Suprapubic skin (tissue), 4 donors: ENCODE results near the gene ATP1B2. TPM values are rescaled to one million over a fixed set of nuclear protein-coding genes. Genes with fewer than 3 reads are reported as not detected.

Experiments used
- DNase-seq, 2 donors: peaks; one replicate each; pipeline ENCODE4 v3.0.0-alpha.2; 2019; ENCODE audit warnings: low spot score in 2 of 2
- H3K27ac ChIP-seq: fragments of 200-600 bp; sonication (generic); one replicate; pipeline ENCODE4 v1.5.1; 2019
- H3K27me3 ChIP-seq: fragments of 200-600 bp; sonication (generic); one replicate; pipeline ENCODE4 v1.5.1; 2019
- H3K36me3 ChIP-seq: fragments of 200-600 bp; sonication (generic); one replicate; pipeline ENCODE4 v1.5.1; 2019
- H3K4me1 ChIP-seq: fragments of 200-600 bp; sonication (generic); one replicate; pipeline ENCODE4 v1.5.1; 2019
- H3K4me3 ChIP-seq: fragments of 200-600 bp; sonication (generic); one replicate; pipeline ENCODE4 v1.5.1; 2019; ENCODE audit warnings: mild to moderate bottlenecking
- H3K9me3 ChIP-seq: fragments of 200-600 bp; sonication (generic); one replicate; pipeline ENCODE4 v1.5.1; 2019
- EP300 ChIP-seq: sonication (generic); formaldehyde crosslinking; IDR thresholded peaks from one replicate; pipeline ENCODE4 v1.6.1; 2017; ENCODE audit warnings: antibody characterized with exemption
- POLR2A ChIP-seq, 2 donors: fragments of 450-650 bp; IDR thresholded peaks; one replicate each; pipeline ENCODE4 v1.6.1; 2017; ENCODE audit warnings: antibody characterized with exemption in 2 of 2, mild to moderate bottlenecking in 2 of 2, moderate library complexity in 2 of 2
- POLR2AphosphoS5 ChIP-seq, 3 donors: sonication (generic); formaldehyde crosslinking; IDR thresholded peaks; one replicate each; pipeline ENCODE4 v1.6.1; 2017; ENCODE audit warnings: antibody characterized with exemption in 3 of 3
- WGBS: methylation state at CpG from one replicate; pipeline ENCODE4 v1.1.5; 2018; 5-methylcytosine and 5-hydroxymethylcytosine counted together
- total RNA-seq, 4 donors: library from RNA; depleted of rRNA; stranded (reverse); fragments of >200 nt; gene quantifications; one replicate each; pipeline ENCODE4 v1.1.0, GENCODE V29; 2016
- TF ChIP-seq, protein P1 (sequence below), 2 donors: fragments of 200-600 bp in 1 of 2; fragments of 450-650 bp in 1 of 2; sonication (generic) in 1 of 2; IDR thresholded peaks; one replicate each; pipeline ENCODE4 v1.5.1; 2016 to 2019; ENCODE audit warnings: antibody characterized with exemption in 2 of 2, mild to moderate bottlenecking in 1 of 2, moderate library complexity in 1 of 2

Gene ATP1B2
- total RNA-seq, 4 donors from 2014 or later = 0.49 to 4.2 (median 0.74) TPM

DNA sequence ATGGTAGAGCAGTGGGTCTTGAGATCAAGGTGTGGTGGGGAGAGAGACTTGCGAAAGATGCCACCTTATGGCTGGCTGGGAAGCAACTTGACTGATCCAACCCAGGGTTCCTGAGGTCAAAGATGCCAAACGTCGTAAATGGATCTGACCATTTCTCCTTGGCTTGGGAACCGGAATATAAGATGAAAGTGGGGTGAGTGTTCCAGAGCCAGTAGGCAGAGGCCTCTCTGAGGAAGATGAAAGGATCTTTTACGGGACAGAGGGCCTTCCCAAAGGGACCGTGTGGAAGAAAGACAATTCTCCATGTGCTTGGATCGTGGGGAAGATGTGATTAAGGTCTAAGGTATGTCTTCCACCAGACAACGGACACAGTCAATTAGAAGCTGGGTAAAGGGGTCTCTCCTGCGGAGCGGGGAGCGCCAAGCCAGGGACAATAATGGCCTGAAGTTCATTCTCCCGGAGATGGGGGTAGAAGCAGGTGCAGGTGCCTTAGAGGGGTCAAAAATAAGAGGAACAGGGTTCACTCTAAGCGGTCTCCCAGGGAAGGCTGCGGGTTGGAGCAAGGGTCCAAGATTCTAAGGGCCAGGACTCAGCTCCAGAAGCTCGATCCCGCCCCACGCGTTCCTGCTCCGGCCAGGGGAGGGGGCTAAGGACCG lies 36.8 kb upstream of the ATP1B2 start:
- Histone ChIP-seq H3K4me1 (peaks cover 49% of the 10 kb centered on the region), H3K9me3 (no peaks in the 10 kb centered on the region), H3K27ac (peak overlapping the region; percentile 94), H3K4me3 (peak overlapping the region; percentile 83), H3K27me3 (no peaks in the 10 kb centered on the region), H3K36me3 (peaks cover 11% of the 10 kb centered on the region)
- no peak for DNase-seq
- 5% methylated on average over 19 of the region's 20 CpGs for WGBS
- TF ChIP-seq POLR2AphosphoS5 (IDR thresholded peaks at IDR 0.05) = no peak
- TF ChIP-seq, protein P1, sequence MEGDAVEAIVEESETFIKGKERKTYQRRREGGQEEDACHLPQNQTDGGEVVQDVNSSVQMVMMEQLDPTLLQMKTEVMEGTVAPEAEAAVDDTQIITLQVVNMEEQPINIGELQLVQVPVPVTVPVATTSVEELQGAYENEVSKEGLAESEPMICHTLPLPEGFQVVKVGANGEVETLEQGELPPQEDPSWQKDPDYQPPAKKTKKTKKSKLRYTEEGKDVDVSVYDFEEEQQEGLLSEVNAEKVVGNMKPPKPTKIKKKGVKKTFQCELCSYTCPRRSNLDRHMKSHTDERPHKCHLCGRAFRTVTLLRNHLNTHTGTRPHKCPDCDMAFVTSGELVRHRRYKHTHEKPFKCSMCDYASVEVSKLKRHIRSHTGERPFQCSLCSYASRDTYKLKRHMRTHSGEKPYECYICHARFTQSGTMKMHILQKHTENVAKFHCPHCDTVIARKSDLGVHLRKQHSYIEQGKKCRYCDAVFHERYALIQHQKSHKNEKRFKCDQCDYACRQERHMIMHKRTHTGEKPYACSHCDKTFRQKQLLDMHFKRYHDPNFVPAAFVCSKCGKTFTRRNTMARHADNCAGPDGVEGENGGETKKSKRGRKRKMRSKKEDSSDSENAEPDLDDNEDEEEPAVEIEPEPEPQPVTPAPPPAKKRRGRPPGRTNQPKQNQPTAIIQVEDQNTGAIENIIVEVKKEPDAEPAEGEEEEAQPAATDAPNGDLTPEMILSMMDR (IDR thresholded peaks at IDR 0.05) = no peak
- TF ChIP-seq EP300 = no peak
- no peak for TF ChIP-seq POLR2A (IDR thresholded peaks at IDR 0.05)

- peaks cover 44% of the 10 kb centered on the region for H3K4me1 ChIP-seq
- peak in 1 of 2 donors; percentile 70 for TF ChIP-seq POLR2A (IDR thresholded peaks at IDR 0.05)
- no peak for TF ChIP-seq POLR2AphosphoS5 (IDR thresholded peaks at IDR 0.05)
- TF ChIP-seq, protein P1 (IDR thresholded peaks at IDR 0.05) = peak; percentile 54 to 81
- peaks cover 11% of the 10 kb centered on the region for H3K36me3 ChIP-seq
- DNase-seq = peak; percentile 100
- H3K27ac ChIP-seq = peak within 1 kb of the TSS; percentile 94
- no peaks in the 10 kb centered on the region for H3K27me3 ChIP-seq
- peak within 1 kb of the TSS; percentile 83 for H3K4me3 ChIP-seq
- H3K9me3 ChIP-seq = no peaks in the 10 kb centered on the region
- under 1% methylated on average over 36 of the region's 93 CpGs for WGBS
Observed at GRCh38 chr17:7614425-7615264, 36.1 kb upstream of the ATP1B2 start, which contains the start of gene FXR2. FXR2 (minus strand) TSS chr17:7614897; CDS start chr17:7614532, 365 bp downstream.

GRCh38 chr17:7615265-7615747 lies 35.4 kb upstream of the ATP1B2 start:
- WGBS = 2% methylated on average over 28 of the region's 28 CpGs
- Histone ChIP-seq H3K27ac (peak overlapping the region; percentile 94), H3K36me3 (peaks cover 10% of the 10 kb centered on the region), H3K27me3 (no peaks in the 10 kb centered on the region), H3K9me3 (no peaks in the 10 kb centered on the region), H3K4me3 (peak overlapping the region; percentile 83), H3K4me1 (peaks cover 40% of the 10 kb centered on the region)
- TF ChIP-seq EP300 (no peak), POLR2A (IDR thresholded peaks at IDR 0.05) (no peak), POLR2AphosphoS5 (IDR thresholded peaks at IDR 0.05) (no peak)
- TF ChIP-seq, protein P1 (IDR thresholded peaks at IDR 0.05) = no peak
- no peak for DNase-seq

GRCh38 chr17:7618608-7619007 lies 32.1 kb upstream of the ATP1B2 start:
- TF ChIP-seq, protein P1 (IDR thresholded peaks at IDR 0.05) = no peak
- TF ChIP-seq EP300 (no peak), POLR2AphosphoS5 (IDR thresholded peaks at IDR 0.05) (no peak), POLR2A (IDR thresholded peaks at IDR 0.05) (no peak)
- DNase-seq = no peak
- Histone ChIP-seq H3K4me3 (no peak overlapping the region), H3K27me3 (no peaks in the 10 kb centered on the region), H3K9me3 (no peaks in the 10 kb centered on the region), H3K4me1 (peaks cover 10% of the 10 kb centered on the region), H3K36me3 (no peaks in the 10 kb centered on the region), H3K27ac (no peak overlapping the region)
- 88% methylated on average over 5 of the region's 5 CpGs for WGBS

DNA sequence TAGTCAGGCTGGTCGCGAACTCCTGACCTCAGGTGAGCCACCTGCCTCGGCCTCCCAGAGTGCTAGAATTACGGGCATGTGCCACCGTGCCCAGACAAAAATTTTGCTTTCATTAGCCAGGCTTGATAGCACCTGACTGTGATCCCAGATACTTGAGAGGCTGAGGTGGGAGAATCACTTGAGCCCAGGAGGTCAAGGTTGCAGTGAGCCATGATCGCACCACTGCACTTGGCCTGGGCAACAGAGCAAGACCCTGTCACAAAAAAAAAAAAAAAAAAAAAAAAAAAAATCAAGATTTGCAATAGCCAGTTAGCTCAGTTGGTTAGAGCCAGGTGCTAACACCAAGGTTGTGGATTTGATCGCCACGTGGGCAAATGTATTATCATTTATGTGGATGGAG lies 29.9 kb upstream of the ATP1B2 start:
- Histone ChIP-seq H3K27ac (no peak overlapping the region), H3K4me3 (no peak overlapping the region), H3K36me3 (no peaks in the 10 kb centered on the region), H3K27me3 (no peaks in the 10 kb centered on the region), H3K4me1 (no peaks in the 10 kb centered on the region), H3K9me3 (no peaks in the 10 kb centered on the region)
- DNase-seq = no peak
- TF ChIP-seq POLR2AphosphoS5 (IDR thresholded peaks at IDR 0.05) = no peak
- no peak for TF ChIP-seq POLR2A (IDR thresholded peaks at IDR 0.05)
- no peak for TF ChIP-seq EP300
- TF ChIP-seq, protein P1 (IDR thresholded peaks at IDR 0.05) = no peak
- 80% methylated on average over 8 of the region's 8 CpGs for WGBS
